GM12872 (cell line): ENCODE measurements around the gene BTAF1.

Experiments used
- TF ChIP-seq, protein P1 (sequence below): IDR thresholded peaks from 3 replicates; pipeline ENCODE4 v1.5.1; 2011; ENCODE audit warnings: low read depth, mild to moderate bottlenecking, low read length, moderate library complexity; ENCODE audit not compliant: insufficient read depth

The BTAF1 gene

GRCh38 chr10:92042541-92042940, 119.0 kb downstream of the BTAF1 start:
- TF ChIP-seq, protein P1, sequence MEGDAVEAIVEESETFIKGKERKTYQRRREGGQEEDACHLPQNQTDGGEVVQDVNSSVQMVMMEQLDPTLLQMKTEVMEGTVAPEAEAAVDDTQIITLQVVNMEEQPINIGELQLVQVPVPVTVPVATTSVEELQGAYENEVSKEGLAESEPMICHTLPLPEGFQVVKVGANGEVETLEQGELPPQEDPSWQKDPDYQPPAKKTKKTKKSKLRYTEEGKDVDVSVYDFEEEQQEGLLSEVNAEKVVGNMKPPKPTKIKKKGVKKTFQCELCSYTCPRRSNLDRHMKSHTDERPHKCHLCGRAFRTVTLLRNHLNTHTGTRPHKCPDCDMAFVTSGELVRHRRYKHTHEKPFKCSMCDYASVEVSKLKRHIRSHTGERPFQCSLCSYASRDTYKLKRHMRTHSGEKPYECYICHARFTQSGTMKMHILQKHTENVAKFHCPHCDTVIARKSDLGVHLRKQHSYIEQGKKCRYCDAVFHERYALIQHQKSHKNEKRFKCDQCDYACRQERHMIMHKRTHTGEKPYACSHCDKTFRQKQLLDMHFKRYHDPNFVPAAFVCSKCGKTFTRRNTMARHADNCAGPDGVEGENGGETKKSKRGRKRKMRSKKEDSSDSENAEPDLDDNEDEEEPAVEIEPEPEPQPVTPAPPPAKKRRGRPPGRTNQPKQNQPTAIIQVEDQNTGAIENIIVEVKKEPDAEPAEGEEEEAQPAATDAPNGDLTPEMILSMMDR = no peak

DNA sequence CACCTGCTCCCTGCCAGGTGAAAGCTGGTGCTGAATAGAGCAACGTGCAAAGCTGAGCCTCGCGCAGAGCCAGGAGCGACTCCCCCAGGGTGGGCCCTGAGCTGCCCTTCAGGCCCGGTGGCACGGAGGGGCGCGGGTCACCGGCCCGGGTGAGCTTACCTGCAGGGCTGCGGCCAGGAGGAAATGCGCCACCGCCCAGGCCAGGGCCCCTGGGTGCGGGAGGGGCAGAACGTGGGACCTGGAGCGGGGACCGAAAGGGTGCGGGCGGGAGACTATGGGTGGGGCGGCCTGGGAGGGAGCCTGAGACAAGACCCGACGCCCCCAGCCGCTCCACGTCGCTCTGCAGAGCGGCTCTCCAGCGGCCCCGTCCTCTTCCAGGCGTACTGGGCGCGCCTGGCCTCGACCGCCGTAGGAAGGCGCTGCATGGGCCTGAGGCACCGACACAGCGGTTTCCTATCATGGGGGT, 122.1 kb downstream of the BTAF1 start:
- TF ChIP-seq, protein P1 = no peak

GRCh38 chr10:92047215-92047614, 123.6 kb downstream of the BTAF1 start:
- TF ChIP-seq, protein P1 = no peak

DNA sequence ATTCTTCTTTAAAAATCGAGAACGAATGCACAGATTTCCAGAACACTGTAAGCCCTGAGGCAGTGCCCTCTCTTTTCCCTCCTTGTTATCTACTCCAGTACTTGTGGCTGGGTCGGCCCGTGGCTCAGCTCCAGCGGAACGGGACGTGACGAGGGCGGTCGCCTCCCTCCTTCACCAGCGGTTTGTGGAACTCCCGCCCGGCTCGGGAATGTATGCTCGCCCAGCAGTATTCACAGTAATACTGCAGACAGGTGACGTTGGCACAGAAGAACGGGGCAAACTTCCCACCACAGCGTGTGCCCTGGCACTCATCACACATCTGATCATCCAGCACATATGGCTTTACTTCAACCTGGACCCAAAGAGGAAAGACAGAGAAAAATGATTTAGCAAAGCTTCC, 128.5 kb downstream of the BTAF1 start:
- TF ChIP-seq, protein P1 = no peak

DNA sequence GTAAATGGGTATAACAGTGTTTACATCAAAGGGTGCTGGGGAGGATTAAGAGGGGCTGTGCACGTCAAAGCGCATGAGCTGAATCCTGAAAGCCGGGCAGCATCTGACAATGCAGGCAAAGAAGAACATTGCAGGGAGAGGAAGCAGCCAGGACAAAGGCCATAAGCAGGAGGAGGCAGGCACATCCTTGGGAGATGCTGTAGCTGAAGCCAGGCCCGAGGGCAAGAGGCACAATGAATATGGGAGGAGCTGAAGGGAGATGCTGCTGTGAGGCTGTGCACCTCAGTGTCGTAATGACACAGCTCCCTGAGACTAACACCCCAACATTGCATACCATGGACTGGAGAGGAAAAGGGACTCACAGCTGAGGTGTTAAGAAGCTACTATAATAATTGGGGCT, 129.2 kb downstream of the BTAF1 start:
- TF ChIP-seq, protein P1 = no peak

DNA sequence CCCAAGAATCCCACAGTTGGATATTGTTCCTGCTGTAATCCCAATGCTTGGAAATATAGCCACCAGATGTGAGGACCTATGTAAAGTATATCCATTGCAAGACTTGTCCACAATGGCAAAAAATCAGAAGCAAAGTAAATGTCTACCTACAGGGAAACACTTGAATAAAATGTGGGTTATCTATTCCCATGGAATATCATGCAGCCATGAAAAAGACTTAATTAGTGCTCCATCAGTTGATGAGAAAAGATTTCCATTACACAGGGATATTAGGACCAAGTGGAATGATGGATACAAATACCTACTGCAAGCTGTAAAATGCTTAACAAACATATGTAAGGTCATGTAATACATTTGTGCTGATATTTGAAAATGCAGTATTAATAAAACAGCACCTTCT, 131.2 kb downstream of the BTAF1 start:
- TF ChIP-seq, protein P1 = no peak

DNA sequence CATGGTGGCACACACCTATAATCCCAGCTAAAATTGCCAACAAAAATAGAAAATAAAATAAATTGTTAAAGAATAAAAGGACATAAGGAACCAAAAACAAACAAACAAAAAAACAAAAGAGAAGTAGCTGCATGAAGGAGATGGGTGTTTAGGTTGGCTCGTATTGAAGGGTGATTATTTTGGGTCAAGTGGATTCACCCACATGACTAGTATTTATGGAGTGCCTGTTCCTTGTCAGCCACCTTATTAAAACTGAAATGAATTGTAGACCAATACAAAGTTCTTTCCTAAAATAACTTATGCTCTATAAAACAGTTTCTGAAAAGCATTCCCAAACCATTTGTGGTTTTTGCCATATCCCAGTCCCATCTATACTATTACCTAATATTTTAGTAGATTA, 138.7 kb downstream of the BTAF1 start:
- TF ChIP-seq, protein P1 = no peak

- TF ChIP-seq, protein P1 = no peak
Observed at GRCh38 chr10:92064506-92064905, 140.9 kb downstream of the BTAF1 start.
